Hematopoietic multipotent progenitor cell treated with erythropoietin and hydrocortisone succinate and interleukin-3 and kit ligand, for 4 days (in vitro differentiated cells): Measurements from ENCODE around the gene RGS9BP.
"Not testable (repeated sequence)": the region's sequence is repeated elsewhere in the genome, so short reads cannot be mapped to it uniquely, and the experiment has no call there.

Experiments
- DNase-seq: peaks from one replicate; pipeline ENCODE4 v3.0.0-alpha.2; 2015

Gene RGS9BP, protein sequence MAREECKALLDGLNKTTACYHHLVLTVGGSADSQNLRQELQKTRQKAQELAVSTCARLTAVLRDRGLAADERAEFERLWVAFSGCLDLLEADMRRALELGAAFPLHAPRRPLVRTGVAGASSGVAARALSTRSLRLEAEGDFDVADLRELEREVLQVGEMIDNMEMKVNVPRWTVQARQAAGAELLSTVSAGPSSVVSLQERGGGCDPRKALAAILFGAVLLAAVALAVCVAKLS

DNA sequence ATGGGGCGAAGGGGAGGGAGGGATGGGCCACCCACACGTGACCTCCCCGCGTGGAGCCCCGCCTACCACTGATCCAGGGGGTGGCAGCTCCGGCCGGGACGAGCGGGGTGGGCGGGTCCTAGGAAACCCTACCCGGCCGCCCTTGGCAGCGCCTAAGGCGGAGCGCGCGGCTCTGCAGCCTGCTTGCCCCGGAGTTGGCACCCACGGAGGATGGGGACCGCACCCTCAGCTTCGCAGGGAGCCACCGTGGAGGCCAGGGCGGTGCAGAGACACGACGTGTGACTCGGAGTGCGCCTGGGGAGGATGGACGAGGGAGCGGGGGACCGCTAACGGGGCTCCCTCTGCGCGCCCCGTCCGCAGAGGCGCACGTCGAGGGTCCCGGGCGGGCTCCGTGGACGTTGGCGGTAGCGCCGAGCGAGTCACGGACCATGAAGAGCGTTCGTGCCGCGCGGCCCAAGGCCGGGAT, at the start of gene RGS9BP:
TSS of gene RGS9BP (plus strand) at position 129 of the 466 bp plus-strand sequence. CDS start 416 bp downstream, outside the sequence.
- DNase-seq = peak; percentile 93

DNA sequence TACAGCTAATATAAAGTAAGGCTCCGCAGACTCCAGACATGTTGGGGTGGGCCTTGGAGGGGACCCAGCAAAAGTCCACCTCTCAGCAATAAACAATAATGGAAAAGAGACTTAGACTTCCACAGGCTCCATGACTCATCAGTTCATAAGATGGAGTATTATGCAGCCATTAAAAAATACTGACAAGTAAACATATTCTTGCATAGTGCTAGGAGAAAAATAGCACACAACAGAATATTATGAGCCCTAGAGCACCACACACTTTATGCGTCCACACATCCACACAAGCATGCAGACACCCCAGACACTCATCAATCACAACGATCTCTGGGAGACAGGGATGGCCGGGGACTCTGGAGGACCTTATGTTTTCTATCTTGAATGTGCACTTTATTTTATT, 48.7 kb upstream of the RGS9BP start:
- no peak for DNase-seq

GRCh38 chr19:32627714-32628270, 47.9 kb upstream of the RGS9BP start:
- peak; percentile 49 for DNase-seq

GRCh38 chr19:32630338-32630737, 45.3 kb upstream of the RGS9BP start:
- peak; percentile 61 for DNase-seq

- DNase-seq = no peak
Measured at GRCh38 chr19:32631381-32631780, 44.3 kb upstream of the RGS9BP start.

GRCh38 chr19:32637480-32637879, 38.2 kb upstream of the RGS9BP start:
- DNase-seq = no peak

- DNase-seq = no peak
Measured at GRCh38 chr19:32638625-32639024, 37.0 kb upstream of the RGS9BP start.

GRCh38 chr19:32642771-32643170, 32.9 kb upstream of the RGS9BP start:
- DNase-seq = no peak

GRCh38 chr19:32646556-32646955, 29.1 kb upstream of the RGS9BP start:
- no peak for DNase-seq

- DNase-seq = no peak
Measured at GRCh38 chr19:32647361-32647760, 28.3 kb upstream of the RGS9BP start.

DNA sequence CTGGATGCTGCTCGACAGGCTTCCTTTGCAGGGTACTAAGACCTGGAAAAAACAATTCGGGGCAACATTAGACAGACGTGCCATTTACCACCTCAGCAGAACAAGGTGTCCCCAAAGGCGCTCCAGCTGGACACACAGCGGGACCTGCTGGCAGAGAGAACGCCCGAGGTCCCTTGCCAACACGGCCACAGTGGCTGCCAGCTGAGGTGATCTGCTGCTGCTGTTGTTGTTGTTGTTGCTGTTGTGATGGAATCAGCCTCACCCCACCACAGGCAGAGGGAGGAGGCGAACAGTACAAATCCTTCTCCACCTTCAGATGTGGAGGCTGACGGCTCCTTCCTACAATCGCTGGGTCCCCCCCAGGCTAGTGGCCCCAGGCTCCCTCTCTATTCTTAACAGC, 25.9 kb upstream of the RGS9BP start:
- no peak for DNase-seq

- DNase-seq = no peak
Measured at GRCh38 chr19:32650671-32651070, 25.0 kb upstream of the RGS9BP start.

- DNase-seq = peak; percentile 56
Measured at GRCh38 chr19:32651729-32652140, 23.9 kb upstream of the RGS9BP start.

GRCh38 chr19:32652331-32652730, 23.3 kb upstream of the RGS9BP start:
- not testable (repeated sequence) for DNase-seq

- DNase-seq = no peak
Measured at GRCh38 chr19:32652894-32653598, 22.6 kb upstream of the RGS9BP start.

- DNase-seq = no peak
Measured at GRCh38 chr19:32653599-32653915, 22.1 kb upstream of the RGS9BP start.

DNA sequence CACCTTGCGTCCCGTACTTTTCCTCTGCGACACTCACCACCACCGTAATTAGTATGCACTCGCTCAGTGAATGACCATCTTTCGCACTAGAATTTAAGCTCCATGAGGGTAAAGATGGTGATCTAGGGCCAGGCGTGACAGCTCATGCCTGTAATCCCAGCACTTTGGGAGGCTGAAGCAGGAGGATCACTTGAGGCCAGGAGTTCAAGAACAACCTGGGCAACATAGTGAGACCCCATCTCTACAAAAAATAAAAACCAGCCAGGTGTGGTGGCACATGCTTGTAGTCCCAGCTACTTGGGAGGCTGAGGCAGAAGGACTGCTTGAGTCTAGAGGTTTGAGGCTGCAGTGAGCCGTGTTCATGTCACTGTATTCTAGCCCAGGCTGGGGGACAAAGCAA, 19.3 kb upstream of the RGS9BP start:
- not testable (repeated sequence) for DNase-seq

- DNase-seq = no peak
Measured at GRCh38 chr19:32658075-32658474, 17.6 kb upstream of the RGS9BP start.

DNA sequence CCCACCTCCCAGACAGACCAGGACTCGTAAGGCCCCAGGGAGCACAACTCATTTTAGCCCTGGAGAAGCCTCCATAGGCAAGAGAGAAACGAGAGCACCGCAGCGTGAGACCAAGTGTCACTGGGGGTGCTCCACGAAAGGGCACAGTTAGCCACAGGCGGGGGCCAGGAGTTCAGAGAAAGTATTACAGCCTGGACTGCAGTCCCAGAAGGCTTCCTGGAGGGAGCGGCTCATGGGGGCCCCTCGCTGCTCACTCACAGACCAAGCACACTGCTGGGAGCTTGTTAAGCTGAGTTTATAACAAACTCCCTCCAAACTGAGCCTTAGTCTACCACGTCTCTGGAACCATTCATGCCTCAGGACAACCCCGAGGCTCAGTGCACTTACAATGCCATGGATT, 17.1 kb upstream of the RGS9BP start:
- no peak for DNase-seq

DNA sequence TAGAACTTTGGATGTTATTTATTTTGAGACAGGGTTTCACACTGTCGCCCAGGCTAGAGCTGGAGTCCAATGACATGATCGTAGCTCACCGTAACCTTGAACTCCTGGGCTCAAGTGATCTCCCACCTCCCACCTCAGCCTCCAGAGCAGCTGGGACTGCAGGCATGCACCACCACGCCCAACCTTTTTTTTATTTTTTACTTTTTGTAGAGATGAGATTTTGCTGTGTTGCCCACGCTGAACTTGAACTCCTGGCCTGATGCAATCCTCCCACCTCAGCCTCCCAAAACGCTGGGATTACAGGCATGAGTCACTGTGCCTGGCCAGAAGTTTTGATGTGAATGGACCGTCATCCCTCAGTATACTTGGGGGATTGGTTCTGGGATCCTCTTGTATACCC, 14.3 kb upstream of the RGS9BP start:
- DNase-seq = no peak

- peak; percentile 73 for DNase-seq
Measured at GRCh38 chr19:32662186-32662585, 13.5 kb upstream of the RGS9BP start.

GRCh38 chr19:32666084-32666483, 9.6 kb upstream of the RGS9BP start:
- DNase-seq = no peak

DNA sequence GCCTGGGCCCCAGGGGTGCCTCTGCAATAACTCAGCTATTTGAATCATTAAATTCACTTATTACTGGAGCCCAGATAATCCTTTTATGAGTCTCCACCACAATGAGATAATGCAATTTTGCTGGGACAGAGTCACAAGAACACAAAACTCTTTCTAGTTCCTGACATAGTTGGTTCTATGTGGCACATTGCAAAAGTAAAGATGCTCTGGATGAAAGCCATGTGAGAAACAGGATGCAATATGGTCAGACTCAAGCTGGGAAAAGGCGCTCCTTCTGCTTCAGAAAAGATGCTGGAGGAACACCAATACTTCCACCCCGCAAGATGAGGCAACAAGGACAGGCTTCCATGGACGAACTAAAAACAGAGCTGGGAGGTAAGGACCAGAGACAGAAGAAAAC, 6.3 kb upstream of the RGS9BP start:
- no peak for DNase-seq

- peak; percentile 98 for DNase-seq
Measured at GRCh38 chr19:32671883-32672593, 3.6 kb upstream of the RGS9BP start.
